Gastroesophageal sphincter (tissue), 3 donors: ENCODE measurements around the gene OGDH.

Experiments
- CTCF ChIP-seq, 4 experiments: fragments of 200-600 bp in 2 of 4; fragments of 450-650 bp in 2 of 4; sonication (generic) in 1 of 4; IDR thresholded peaks; one replicate each; pipeline ENCODE4 v1.5.1; 2017 to 2019; ENCODE audit warnings: antibody characterized with exemption in 4 of 4, mild to moderate bottlenecking in 2 of 4, moderate library complexity in 2 of 4
- EP300 ChIP-seq: sonication (generic); formaldehyde crosslinking; IDR thresholded peaks from one replicate; pipeline ENCODE4 v1.6.1; 2017; ENCODE audit warnings: antibody characterized with exemption, mild to moderate bottlenecking
- POLR2A ChIP-seq, 2 donors: fragments of 450-650 bp; IDR thresholded peaks; one replicate each; pipeline ENCODE4 v1.6.1; 2017; ENCODE audit warnings: antibody characterized with exemption in 2 of 2, mild to moderate bottlenecking in 2 of 2, moderate library complexity in 1 of 2

- TF ChIP-seq CTCF (IDR thresholded peaks at IDR 0.05) (no peak), POLR2A (IDR thresholded peaks at IDR 0.05) (no peak), EP300 (no peak)
These were observed 71.7 kb downstream of the OGDH start for GRCh38 chr7:44678101-44678470.
